Fibroblast of lung (primary cell): ENCODE results near the gene MARCHF2. TPM values are rescaled to one million over a fixed set of nuclear protein-coding genes. Genes with fewer than 3 reads are reported as not detected.
A peak's percentile ranks its signal among the peaks of the same experiment; 100 is the strongest.

Source experiments
- DNase-seq, 2 donors: peaks; one replicate each; pipeline versions ENCODE4 v3.0.0 to v3.0.0-alpha.2; 2010; ENCODE audit warnings: low read depth in 2 of 2
- H2AFZ ChIP-seq: 2 replicates; pipeline ENCODE4 v1.5.1; 2012; ENCODE audit warnings: low read length, control low read depth, inconsistent platforms
- H3K27ac ChIP-seq: 2 replicates; pipeline ENCODE4 v1.5.1; 2011; ENCODE audit warnings: low read length, control low read depth; ENCODE audit not compliant: insufficient read depth
- H3K27me3 ChIP-seq: 2 replicates; pipeline ENCODE4 v1.5.1; 2011; ENCODE audit warnings: mild to moderate bottlenecking, low read length; ENCODE audit not compliant: control insufficient read depth, insufficient read depth
- H3K36me3 ChIP-seq: 2 replicates; pipeline ENCODE4 v1.5.1; 2011; ENCODE audit warnings: low read length; ENCODE audit not compliant: control insufficient read depth, insufficient read depth
- H3K4me1 ChIP-seq: 2 replicates; pipeline ENCODE4 v1.5.1; 2011; ENCODE audit warnings: low read length; ENCODE audit not compliant: control insufficient read depth, insufficient read depth; ENCODE audit errors: extremely low read depth
- H3K4me2 ChIP-seq: 2 replicates; pipeline ENCODE4 v1.5.1; 2011; ENCODE audit warnings: low read length, control low read depth; ENCODE audit not compliant: insufficient read depth; ENCODE audit errors: extremely low read depth
- H3K4me3 ChIP-seq, 4 experiments: fragments of 200-600 bp in 1 of 4; sonication (generic) in 1 of 4; replicated peaks in 1 of 4; 2 replicates each; pipeline ENCODE4 v1.5.1; 2011 to 2016; ENCODE audit warnings: low read length in 4 of 4, low read depth in 3 of 4, mild to moderate bottlenecking in 3 of 4, control low read depth in 2 of 4, inconsistent platforms in 1 of 4, mixed read lengths in 1 of 4; ENCODE audit not compliant: insufficient read depth in 1 of 4; ENCODE audit errors: control extremely low read depth in 1 of 4
- H3K79me2 ChIP-seq: 2 replicates; pipeline ENCODE4 v1.5.1; 2012; ENCODE audit warnings: mild to moderate bottlenecking, low read length, inconsistent platforms; ENCODE audit not compliant: control insufficient read depth, insufficient read depth
- H3K9ac ChIP-seq: 2 replicates; pipeline ENCODE4 v1.5.1; 2011; ENCODE audit warnings: mild to moderate bottlenecking, low read length, control low read depth; ENCODE audit not compliant: insufficient read depth
- H3K9me3 ChIP-seq: 2 replicates; pipeline ENCODE4 v1.5.1; 2012; ENCODE audit warnings: low read depth, low read length; ENCODE audit not compliant: control insufficient read depth, insufficient read depth
- H4K20me1 ChIP-seq: 2 replicates; pipeline ENCODE4 v1.5.1; 2011; ENCODE audit warnings: low read length; ENCODE audit not compliant: control insufficient read depth, insufficient read depth; ENCODE audit errors: extremely low read depth
- CTCF ChIP-seq, 2 donors: IDR thresholded peaks in 1 of 2; conservative IDR thresholded peaks in 1 of 2; 1 replicate in 1 of 2; 2 replicates in 1 of 2; pipeline ENCODE4 v1.5.1; 2011 to 2012; ENCODE audit warnings: low read length in 2 of 2, control low read depth in 1 of 2, inconsistent platforms in 1 of 2, low read depth in 1 of 2, mild to moderate bottlenecking in 1 of 2
- EZH2 ChIP-seq: IDR thresholded peaks from 2 replicates; pipeline ENCODE4 v1.5.1; 2012; ENCODE audit warnings: low read length, control low read depth, mild to moderate bottlenecking; ENCODE audit errors: missing control alignments
- polyA plus RNA-seq, 2 donors: library from polyadenylated mRNA; depleted of rRNA in 1 of 2; stranded (reverse) in 1 of 2; unstranded in 1 of 2; fragments of >200 nt; gene quantifications; 2 replicates each; pipeline ENCODE4 v1.2.1, GENCODE V29; 2011 to 2012; ENCODE audit warnings: missing spikeins in 1 of 2
- total RNA-seq: library from RNA; depleted of rRNA; stranded (reverse); fragments of >200 nt; gene quantifications from 2 replicates; pipeline ENCODE4 v1.2.1, GENCODE V29; 2014

Gene MARCHF2
- total and polyA plus RNA-seq, 2 donors (not counting 1 experiment from before 2014, with no cell fraction given), result 16.8 to 90.8 TPM

GRCh38 chr19:8461891-8462290, 48.8 kb downstream of the MARCHF2 start:
- Histone ChIP-seq H3K9ac (no peak overlapping the region), H3K4me3 (no peak overlapping the region), H3K27me3 (no peaks in the 10 kb centered on the region), H3K27ac (no peak overlapping the region), H3K36me3 (peaks cover 5% of the 10 kb centered on the region), H3K4me1 (peaks cover 24% of the 10 kb centered on the region), H4K20me1 (no peaks in the 10 kb centered on the region), H3K9me3 (no peaks in the 10 kb centered on the region), H3K79me2 (peaks cover 78% of the 10 kb centered on the region), H3K4me2 (no peak overlapping the region), H2AFZ (no peak overlapping the region)
- TF ChIP-seq EZH2, result no peak
- no peak for TF ChIP-seq CTCF (conservative IDR thresholded peaks at IDR 0.05 in 1 of 2, IDR thresholded peaks at IDR 0.05 in 1 of 2; ENCODE audit: low read depth in 1 of 2, low read length in 2 of 2)
- no peak for DNase-seq

DNA sequence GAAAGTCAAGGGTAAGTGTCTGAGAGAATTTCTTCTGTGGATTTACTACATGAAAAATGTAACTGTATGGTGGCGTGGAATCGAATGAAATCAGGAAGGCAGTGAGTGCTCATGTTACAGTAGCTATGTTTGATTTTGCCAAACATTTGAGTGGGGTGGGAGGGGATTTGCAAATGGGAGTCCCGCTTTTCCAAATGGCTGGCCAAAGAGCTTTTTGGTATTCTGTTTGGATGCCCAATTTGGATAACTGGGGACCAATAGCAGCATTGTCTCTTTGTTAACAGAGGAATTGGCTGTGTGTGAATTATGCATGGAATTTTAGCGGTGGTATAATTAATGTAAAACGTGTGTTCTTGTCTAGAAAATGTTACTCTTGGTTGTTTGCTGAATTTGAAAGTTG, 49.5 kb downstream of the MARCHF2 start:
- TF ChIP-seq EZH2 (no peak), CTCF (conservative IDR thresholded peaks at IDR 0.05 in 1 of 2, IDR thresholded peaks at IDR 0.05 in 1 of 2; ENCODE audit: low read depth in 1 of 2, low read length in 2 of 2) (no peak)
- H3K79me2 ChIP-seq, result peaks cover 74% of the 10 kb centered on the region

DNA sequence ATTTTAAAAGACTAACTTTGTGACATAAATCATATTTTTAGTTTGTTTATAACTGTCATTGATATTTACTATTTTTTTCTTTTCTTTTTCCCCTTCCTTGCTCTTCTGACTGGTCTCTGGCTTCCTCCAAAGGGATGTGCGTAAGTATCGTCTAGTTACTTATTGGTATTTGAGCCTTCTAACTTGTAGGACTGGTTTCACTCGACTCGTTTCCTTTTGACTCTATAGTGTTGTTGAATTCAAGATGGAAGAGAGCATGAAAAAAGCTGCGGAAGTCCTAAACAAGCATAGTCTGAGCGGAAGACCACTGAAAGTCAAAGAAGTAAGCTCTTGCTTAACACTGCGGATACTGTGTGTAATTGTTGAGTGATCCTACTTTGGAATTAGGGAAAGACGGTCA, 50.3 kb downstream of the MARCHF2 start:
- Histone ChIP-seq H3K4me1 (peaks cover 17% of the 10 kb centered on the region), H3K27ac (no peak overlapping the region), H4K20me1 (no peaks in the 10 kb centered on the region), H3K36me3 (peaks cover 5% of the 10 kb centered on the region), H2AFZ (no peak overlapping the region), H3K79me2 (peaks cover 66% of the 10 kb centered on the region), H3K9me3 (no peaks in the 10 kb centered on the region), H3K9ac (no peak overlapping the region), H3K27me3 (no peaks in the 10 kb centered on the region), H3K4me3 (no peak overlapping the region), H3K4me2 (no peak overlapping the region)
- no peak for DNase-seq
- TF ChIP-seq CTCF (conservative IDR thresholded peaks at IDR 0.05 in 1 of 2, IDR thresholded peaks at IDR 0.05 in 1 of 2; ENCODE audit: low read depth in 1 of 2, low read length in 2 of 2) (no peak), EZH2 (no peak)

More for the DNA sequence above, 49.5 kb downstream of the MARCHF2 start:
- H3K27ac ChIP-seq, result no peak overlapping the region
- H4K20me1 ChIP-seq, result no peaks in the 10 kb centered on the region
- no peak overlapping the region for H3K4me2 ChIP-seq
- no peak overlapping the region for H3K9ac ChIP-seq
- DNase-seq, result peak in 1 of 2 donors; percentile 20
- no peak overlapping the region for H3K4me3 ChIP-seq
- H3K4me1 ChIP-seq, result peaks cover 21% of the 10 kb centered on the region
- peaks cover 5% of the 10 kb centered on the region for H3K36me3 ChIP-seq
- H3K27me3 ChIP-seq, result no peaks in the 10 kb centered on the region
- H3K9me3 ChIP-seq, result no peaks in the 10 kb centered on the region
- H2AFZ ChIP-seq, result no peak overlapping the region
